ENCODE data around the gene ACAP1. TPM values are rescaled to one million over a fixed set of nuclear protein-coding genes. Genes with fewer than 3 reads are reported as not detected.
A peak's percentile ranks its signal among the peaks of the same experiment; 100 is the strongest.

Gene ACAP1
- polyA plus RNA-seq, 1 donor (not counting 4 experiments of a cell fraction or from before 2014, with no cell fraction given) = 1.7 TPM

DNA sequence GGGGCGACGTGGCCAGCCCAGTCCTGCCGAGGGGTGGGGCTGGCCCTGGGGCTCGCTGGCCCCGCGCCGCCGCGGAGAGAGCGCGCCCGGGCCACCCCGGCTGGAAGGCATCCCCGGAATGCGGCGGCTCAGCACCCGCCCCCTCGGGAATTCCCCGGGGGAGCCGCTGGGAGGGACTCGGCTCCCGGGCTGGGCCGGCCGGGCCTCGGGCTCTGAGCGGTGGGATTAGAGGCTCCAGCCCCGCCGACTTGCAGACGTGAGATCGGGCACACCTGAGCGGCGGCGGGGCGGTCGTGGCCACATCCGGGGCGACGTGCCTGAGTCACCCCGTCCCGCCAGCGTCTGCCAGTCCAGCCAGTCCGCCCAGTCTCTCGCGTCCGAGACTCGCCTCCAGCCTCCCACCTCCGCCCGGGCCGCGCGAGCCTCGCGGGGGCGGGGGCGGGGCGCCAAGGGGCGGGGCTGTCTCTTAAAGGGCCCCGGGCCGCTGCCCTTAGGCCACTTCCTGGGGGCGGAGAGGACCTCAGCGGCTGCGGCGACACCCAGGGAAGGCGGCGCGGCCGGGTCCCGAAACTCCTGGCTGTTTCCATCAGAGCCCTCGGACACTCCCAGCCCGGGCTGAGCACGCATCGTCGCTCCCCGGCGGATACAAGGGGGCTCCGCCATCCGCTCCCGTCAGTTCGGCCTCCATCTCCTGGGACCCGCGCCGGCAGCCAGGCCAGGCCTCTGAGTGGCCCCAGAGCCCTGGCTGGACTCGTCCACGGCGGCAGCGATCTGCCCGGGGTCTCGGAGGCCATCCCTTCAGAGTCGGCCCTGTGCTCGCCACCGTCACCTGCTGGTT is 15.6 kb downstream of the ACAP1 start, which contains the start of gene KCTD11:
TSS of gene KCTD11 (plus strand) at position 498 of the 838 bp plus-strand sequence.
- DNase-seq (ENCODE audit: low read depth, low spot score) = peak; percentile 86

DNA sequence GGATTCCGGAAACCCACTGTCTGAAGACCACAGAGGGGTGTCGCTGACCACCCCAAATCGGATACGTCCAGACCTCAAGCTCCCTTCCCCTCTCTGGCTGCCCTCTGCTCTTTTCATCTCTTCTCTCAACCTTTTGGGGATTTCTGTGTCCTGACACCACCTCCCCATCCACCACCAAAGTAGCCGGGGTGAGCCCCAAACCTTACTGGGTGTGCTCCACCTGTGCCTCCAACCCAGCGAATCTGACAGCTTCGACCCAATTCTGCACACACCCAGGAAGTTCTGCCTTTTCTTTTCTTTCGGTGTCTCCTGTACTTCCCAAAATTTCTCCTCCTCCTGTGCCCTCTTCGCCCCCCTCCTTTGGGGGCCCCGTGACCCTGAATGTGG is 16.2 kb downstream of the ACAP1 start:
- Histone ChIP-seq H3K4me2 (ENCODE audit: control insufficient read depth, extremely low read depth, insufficient read depth, low read depth, low read length) (peak overlapping the region; percentile 95), H3K27me3 (ENCODE audit: control insufficient read depth, extremely low read depth, insufficient read depth, low read length) (no peaks in the 10 kb centered on the region), H3K36me3 (ENCODE audit: control insufficient read depth in 2 of 2, extremely low read depth in 1 of 2, insufficient read depth in 2 of 2, low read length in 2 of 2) (no peaks in the 10 kb centered on the region), H3K9ac (ENCODE audit: control insufficient read depth, extremely low read depth, insufficient read depth, low read length) (peak overlapping the region; percentile 99), H3K9me3 (ENCODE audit: control insufficient read depth, low read depth, low read length) (no peaks in the 10 kb centered on the region), H3K9me1 (ENCODE audit: control insufficient read depth, extremely low read depth, insufficient read depth, low read length) (no peaks in the 10 kb centered on the region), H2AFZ (ENCODE audit: control insufficient read depth, low read length) (no peak overlapping the region), H3K4me3 (ENCODE audit: control insufficient read depth in 2 of 3, extremely low read depth in 1 of 3, insufficient read depth in 2 of 3, low read depth in 1 of 3, low read length in 3 of 3) (peak overlapping the region; percentile 58 to 74 (median 66)), H3K4me1 (ENCODE audit: control insufficient read depth, extremely low read depth, insufficient read depth, low read length) (peaks cover 40% of the 10 kb centered on the region), H4K20me1 (ENCODE audit: control insufficient read depth, extremely low read depth, insufficient read depth, low read length) (no peaks in the 10 kb centered on the region), H3K27ac (ENCODE audit: control insufficient read depth, insufficient read depth, low read length) (peak overlapping the region; percentile 98), H3K79me2 (ENCODE audit: control insufficient read depth, insufficient read depth, low read length) (peaks cover 23% of the 10 kb centered on the region)
- DNase-seq (ENCODE audit: low read depth, low spot score) (no peak), FAIRE-seq (no peak)
- dilution Hi-C loops (cut with MboI; ENCODE audit: extremely low pct_ligation_motif_present, low sequenced_read_pairs) = no loop called here
- no peak for TF ChIP-seq EZH2 (IDR thresholded peaks at IDR 0.05; ENCODE audit: low read length)
- TF ChIP-seq, protein P1, sequence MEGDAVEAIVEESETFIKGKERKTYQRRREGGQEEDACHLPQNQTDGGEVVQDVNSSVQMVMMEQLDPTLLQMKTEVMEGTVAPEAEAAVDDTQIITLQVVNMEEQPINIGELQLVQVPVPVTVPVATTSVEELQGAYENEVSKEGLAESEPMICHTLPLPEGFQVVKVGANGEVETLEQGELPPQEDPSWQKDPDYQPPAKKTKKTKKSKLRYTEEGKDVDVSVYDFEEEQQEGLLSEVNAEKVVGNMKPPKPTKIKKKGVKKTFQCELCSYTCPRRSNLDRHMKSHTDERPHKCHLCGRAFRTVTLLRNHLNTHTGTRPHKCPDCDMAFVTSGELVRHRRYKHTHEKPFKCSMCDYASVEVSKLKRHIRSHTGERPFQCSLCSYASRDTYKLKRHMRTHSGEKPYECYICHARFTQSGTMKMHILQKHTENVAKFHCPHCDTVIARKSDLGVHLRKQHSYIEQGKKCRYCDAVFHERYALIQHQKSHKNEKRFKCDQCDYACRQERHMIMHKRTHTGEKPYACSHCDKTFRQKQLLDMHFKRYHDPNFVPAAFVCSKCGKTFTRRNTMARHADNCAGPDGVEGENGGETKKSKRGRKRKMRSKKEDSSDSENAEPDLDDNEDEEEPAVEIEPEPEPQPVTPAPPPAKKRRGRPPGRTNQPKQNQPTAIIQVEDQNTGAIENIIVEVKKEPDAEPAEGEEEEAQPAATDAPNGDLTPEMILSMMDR (optimal IDR thresholded peaks at IDR 0.05 in 1 of 3, IDR thresholded peaks at IDR 0.05 in 1 of 3, conservative IDR thresholded peaks at IDR 0.05 in 1 of 3; ENCODE audit: extremely low read depth in 1 of 3, insufficient read depth in 2 of 3, low read length in 3 of 3) = peak in 2 of 3 experiments; percentile 46 to 49

More for the DNA sequence above, 15.6 kb downstream of the ACAP1 start, which contains the start of gene KCTD11:
- dilution Hi-C loops (cut with MboI; ENCODE audit: extremely low pct_ligation_motif_present, low sequenced_read_pairs) = no loop called here
- peak; percentile 79 for FAIRE-seq
- no peaks in the 10 kb centered on the region for H3K27me3 ChIP-seq (ENCODE audit: control insufficient read depth, extremely low read depth, insufficient read depth, low read length)
- peak within 1 kb of the TSS; percentile 58 to 94 (median 86) for H3K4me3 ChIP-seq (ENCODE audit: control insufficient read depth in 2 of 3, extremely low read depth in 1 of 3, insufficient read depth in 2 of 3, low read depth in 1 of 3, low read length in 3 of 3)
- no peaks in the 10 kb centered on the region for H3K36me3 ChIP-seq (ENCODE audit: control insufficient read depth in 2 of 2, extremely low read depth in 1 of 2, insufficient read depth in 2 of 2, low read length in 2 of 2)
- H3K4me2 ChIP-seq (ENCODE audit: control insufficient read depth, extremely low read depth, insufficient read depth, low read depth, low read length) = peak within 1 kb of the TSS; percentile 95
- H3K4me1 ChIP-seq (ENCODE audit: control insufficient read depth, extremely low read depth, insufficient read depth, low read length) = peaks cover 40% of the 10 kb centered on the region
- H3K9me3 ChIP-seq (ENCODE audit: control insufficient read depth, low read depth, low read length) = no peaks in the 10 kb centered on the region
- peaks cover 23% of the 10 kb centered on the region for H3K79me2 ChIP-seq (ENCODE audit: control insufficient read depth, insufficient read depth, low read length)
- TF ChIP-seq, protein P1 (optimal IDR thresholded peaks at IDR 0.05 in 1 of 3, IDR thresholded peaks at IDR 0.05 in 1 of 3, conservative IDR thresholded peaks at IDR 0.05 in 1 of 3; ENCODE audit: extremely low read depth in 1 of 3, insufficient read depth in 2 of 3, low read length in 3 of 3) = peak in 1 of 3 experiments; percentile 73
- no peak for TF ChIP-seq EZH2 (IDR thresholded peaks at IDR 0.05; ENCODE audit: low read length)
- H4K20me1 ChIP-seq (ENCODE audit: control insufficient read depth, extremely low read depth, insufficient read depth, low read length) = no peaks in the 10 kb centered on the region
- peak within 1 kb of the TSS; percentile 99 for H3K9ac ChIP-seq (ENCODE audit: control insufficient read depth, extremely low read depth, insufficient read depth, low read length)
- H3K9me1 ChIP-seq (ENCODE audit: control insufficient read depth, extremely low read depth, insufficient read depth, low read length) = no peaks in the 10 kb centered on the region
- H3K27ac ChIP-seq (ENCODE audit: control insufficient read depth, insufficient read depth, low read length) = peak within 1 kb of the TSS; percentile 98
- H2AFZ ChIP-seq (ENCODE audit: control insufficient read depth, low read length) = peak within 1 kb of the TSS; percentile 10
